Measurements from ENCODE around the gene VPS4B. TPM values are rescaled to one million over a fixed set of nuclear protein-coding genes. Genes with fewer than 3 reads are reported as not detected.

VPS4B gene
- total RNA-seq (10 to 100 TPM; 19.7 to 39.6 (median 22.8) TPM), polyA plus RNA-seq (1 to 10 TPM; 6.1 to 7.3 TPM)
- long read RNA-seq, donor 1, transcript VPS4B-201 (11 exons, 3,324 nt): major isoform, 25 of 30 reads
- long read RNA-seq, donor 1, partial matches to known transcripts: 1 of 30 reads
- long read RNA-seq, donor 1, other reads (novel, unspliced or antisense): 3 of 30 reads
- long read RNA-seq, donor 2, transcript VPS4B-201 (11 exons, 3,324 nt): major isoform, 36 of 45 reads
- long read RNA-seq, donor 2, partial matches to known transcripts: 4 of 45 reads
- long read RNA-seq, donor 2, other reads (novel, unspliced or antisense): 5 of 45 reads
- long read RNA-seq, donor 3, transcript VPS4B-201 (11 exons, 3,324 nt): major isoform, 35 of 47 reads
- long read RNA-seq, donor 3, partial matches to known transcripts: 4 of 47 reads
- long read RNA-seq, donor 3, other reads (novel, unspliced or antisense): 8 of 47 reads

DNA sequence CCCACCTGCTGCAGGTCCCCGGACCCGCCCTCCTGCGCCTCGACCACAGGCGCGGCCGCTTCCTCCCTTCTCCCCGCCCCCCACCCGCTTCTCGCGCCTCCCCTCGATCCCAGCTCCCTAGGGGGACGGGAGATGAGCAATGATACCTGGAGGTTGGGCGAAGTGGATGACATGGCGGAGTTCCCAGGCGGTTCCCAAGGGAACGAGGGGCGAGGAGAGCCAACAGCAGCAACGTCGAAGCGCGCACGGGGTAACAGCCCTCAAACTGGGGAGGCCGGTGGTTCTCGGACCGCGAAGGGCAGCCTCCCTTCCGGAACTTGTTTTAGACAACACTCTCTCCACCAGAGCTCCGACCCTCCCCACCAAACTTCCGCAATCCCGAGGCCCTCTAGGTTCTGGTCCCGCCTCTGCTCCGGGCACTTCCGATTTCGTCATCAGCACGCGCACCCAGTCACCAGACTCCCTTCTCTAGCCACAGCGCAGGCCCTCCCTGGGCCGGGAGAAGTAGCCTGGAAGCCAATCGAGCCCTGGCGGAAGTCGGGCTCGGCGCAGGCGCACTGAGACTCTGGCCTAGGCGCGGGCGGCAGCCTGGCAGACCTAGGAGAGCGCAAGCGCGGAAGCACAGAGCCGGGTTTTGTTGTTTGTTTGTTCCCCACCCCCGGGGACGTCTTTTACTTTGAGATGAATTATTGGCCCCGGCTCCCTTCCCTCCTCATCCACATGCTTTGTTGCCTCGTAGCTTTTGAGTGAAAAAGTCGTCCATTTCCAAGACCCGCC, at the start of gene VPS4B:
Gene VPS4B (minus strand): TSS at position 390 of the 777 bp plus-strand sequence. CDS start 217 bp downstream, at position 173.
- Histone ChIP-seq H3K9me3 (no peaks in the 10 kb centered on the region), H3K4me1 (peaks cover 5 to 47% (median 24%) of the 10 kb centered on the region in 9 donors), H3K4me3 (peak within 1 kb of the TSS; percentile 65 to 97 (median 86)), H3K27me3 (no peaks in the 10 kb centered on the region), H3K36me3 (peaks cover 0 to 33% (median 0%) of the 10 kb centered on the region in 9 donors), H3K27ac (peak within 1 kb of the TSS; percentile 92 to 99 (median 94))
- ATAC-seq (peak; percentile 99), DNase-seq (peak; percentile 99 to 100)
- WGBS, 2 donors: 0% methylated on average over 58 of the region's 58 CpGs
- intact Hi-C loops (cut with DNase I): loop anchor here in 7 of 10 donors (1.0 to 10.0 kb wide), 8 partner anchors 55 to 707 kb away; partner anchors contain the start of genes KDSR (in 7 of the 7) and PHLPP1 (in 2 of the 7)
- TF ChIP-seq, protein P1, sequence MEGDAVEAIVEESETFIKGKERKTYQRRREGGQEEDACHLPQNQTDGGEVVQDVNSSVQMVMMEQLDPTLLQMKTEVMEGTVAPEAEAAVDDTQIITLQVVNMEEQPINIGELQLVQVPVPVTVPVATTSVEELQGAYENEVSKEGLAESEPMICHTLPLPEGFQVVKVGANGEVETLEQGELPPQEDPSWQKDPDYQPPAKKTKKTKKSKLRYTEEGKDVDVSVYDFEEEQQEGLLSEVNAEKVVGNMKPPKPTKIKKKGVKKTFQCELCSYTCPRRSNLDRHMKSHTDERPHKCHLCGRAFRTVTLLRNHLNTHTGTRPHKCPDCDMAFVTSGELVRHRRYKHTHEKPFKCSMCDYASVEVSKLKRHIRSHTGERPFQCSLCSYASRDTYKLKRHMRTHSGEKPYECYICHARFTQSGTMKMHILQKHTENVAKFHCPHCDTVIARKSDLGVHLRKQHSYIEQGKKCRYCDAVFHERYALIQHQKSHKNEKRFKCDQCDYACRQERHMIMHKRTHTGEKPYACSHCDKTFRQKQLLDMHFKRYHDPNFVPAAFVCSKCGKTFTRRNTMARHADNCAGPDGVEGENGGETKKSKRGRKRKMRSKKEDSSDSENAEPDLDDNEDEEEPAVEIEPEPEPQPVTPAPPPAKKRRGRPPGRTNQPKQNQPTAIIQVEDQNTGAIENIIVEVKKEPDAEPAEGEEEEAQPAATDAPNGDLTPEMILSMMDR (IDR thresholded peaks at IDR 0.05): peak in 1 of 9 donors; percentile 20

DNA sequence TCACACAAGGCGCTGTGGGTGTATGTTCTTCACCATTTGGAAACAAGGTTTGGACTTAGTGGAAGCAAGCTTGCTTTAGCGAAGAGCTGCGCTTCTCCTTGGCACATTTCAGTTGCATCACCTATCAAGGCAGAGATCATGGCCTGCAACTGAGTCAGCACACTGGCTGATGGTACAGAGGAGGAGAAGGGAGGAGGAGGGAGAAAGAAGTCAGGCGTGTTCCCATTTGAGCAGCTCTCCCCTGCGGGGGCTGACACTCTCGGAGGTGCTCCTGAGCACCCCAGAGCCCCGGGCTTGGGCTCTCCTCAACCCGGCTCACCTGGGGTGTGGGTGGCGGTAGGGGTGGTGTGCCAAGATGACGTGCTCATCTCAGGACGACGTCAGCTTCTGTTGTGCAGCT, 48.5 kb upstream of the VPS4B start:
- TF ChIP-seq, protein P1 (IDR thresholded peaks at IDR 0.05): no peak
- Histone ChIP-seq H3K27ac (no peak overlapping the region), H3K36me3 (no peaks in the 10 kb centered on the region), H3K9me3 (no peaks in the 10 kb centered on the region), H3K4me3 (no peak overlapping the region), H3K4me1 (no peaks in the 10 kb centered on the region), H3K27me3 (no peaks in the 10 kb centered on the region)
- ATAC-seq (no peak), DNase-seq (no peak)
- intact Hi-C loops (cut with DNase I): no loop called here
- 83 to 87% methylated on average over 12 of the region's 12 CpGs for WGBS, 2 donors

DNA sequence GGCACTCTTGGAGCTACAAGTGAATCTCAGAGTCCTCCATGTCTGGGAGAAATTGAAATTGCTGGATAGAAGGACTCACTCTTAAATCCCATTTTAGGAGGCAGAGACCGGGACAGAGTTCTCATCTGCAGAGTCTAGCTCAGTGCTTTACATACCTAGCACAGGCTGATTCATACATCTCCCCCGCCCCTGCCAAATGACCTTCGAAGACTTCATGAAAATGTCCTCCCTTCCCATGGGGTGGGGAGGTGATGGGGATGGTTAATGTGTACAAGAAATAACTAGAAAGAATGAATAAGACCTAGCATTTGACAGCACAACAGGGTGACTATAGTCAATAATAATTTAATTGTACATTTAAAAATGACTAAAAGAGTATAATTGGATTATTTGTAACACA, 46.3 kb upstream of the VPS4B start:
- H3K4me1 ChIP-seq: no peaks in the 10 kb centered on the region
- 88 to 92% methylated on average over 3 of the region's 3 CpGs for WGBS, 2 donors
- no peaks in the 10 kb centered on the region for H3K36me3 ChIP-seq
- intact Hi-C loops (cut with DNase I): no loop called here
- no peak for DNase-seq
- no peak overlapping the region for H3K4me3 ChIP-seq
- H3K27ac ChIP-seq: no peak overlapping the region
- no peak for ATAC-seq
- H3K27me3 ChIP-seq: peaks cover 0 to 10% (median 0%) of the 10 kb centered on the region in 7 donors
- TF ChIP-seq, protein P1 (IDR thresholded peaks at IDR 0.05): no peak
- no peaks in the 10 kb centered on the region for H3K9me3 ChIP-seq

DNA sequence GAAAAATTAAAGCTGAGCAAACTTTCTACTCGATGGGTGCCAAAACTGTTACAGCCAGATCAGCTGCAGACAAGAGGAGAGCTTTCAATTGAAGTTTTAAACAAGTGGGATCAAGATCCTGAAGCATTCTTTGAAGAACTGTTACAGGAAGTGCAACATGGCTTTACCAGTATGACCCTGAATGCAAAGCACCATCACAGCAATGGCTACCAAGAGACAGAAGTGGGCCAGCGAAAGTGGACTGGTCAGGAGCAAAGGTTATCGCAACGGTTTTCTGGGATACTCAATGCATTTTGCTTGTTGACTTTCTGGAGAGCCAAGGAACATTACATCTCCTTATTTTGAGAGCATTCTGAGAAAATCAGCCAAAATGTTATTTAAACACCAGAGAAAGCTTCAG, 45.4 kb upstream of the VPS4B start:
- H3K27ac ChIP-seq: no peak overlapping the region
- 86 to 88% methylated on average over 4 of the region's 4 CpGs for WGBS, 2 donors
- H3K4me3 ChIP-seq: no peak overlapping the region
- peaks cover 0 to 18% (median 0%) of the 10 kb centered on the region in 7 donors for H3K27me3 ChIP-seq
- no peaks in the 10 kb centered on the region for H3K4me1 ChIP-seq
- TF ChIP-seq, protein P1 (IDR thresholded peaks at IDR 0.05): no peak
- no peaks in the 10 kb centered on the region for H3K9me3 ChIP-seq
- H3K36me3 ChIP-seq: no peaks in the 10 kb centered on the region
- ATAC-seq (no peak), DNase-seq (no peak)
- intact Hi-C loops (cut with DNase I): no loop called here
